ENCODE measurements around the gene SYK.

GRCh38 chr9:90874194-90874593 lies 72.6 kb downstream of the SYK start:
- TF ChIP-seq, protein P1, sequence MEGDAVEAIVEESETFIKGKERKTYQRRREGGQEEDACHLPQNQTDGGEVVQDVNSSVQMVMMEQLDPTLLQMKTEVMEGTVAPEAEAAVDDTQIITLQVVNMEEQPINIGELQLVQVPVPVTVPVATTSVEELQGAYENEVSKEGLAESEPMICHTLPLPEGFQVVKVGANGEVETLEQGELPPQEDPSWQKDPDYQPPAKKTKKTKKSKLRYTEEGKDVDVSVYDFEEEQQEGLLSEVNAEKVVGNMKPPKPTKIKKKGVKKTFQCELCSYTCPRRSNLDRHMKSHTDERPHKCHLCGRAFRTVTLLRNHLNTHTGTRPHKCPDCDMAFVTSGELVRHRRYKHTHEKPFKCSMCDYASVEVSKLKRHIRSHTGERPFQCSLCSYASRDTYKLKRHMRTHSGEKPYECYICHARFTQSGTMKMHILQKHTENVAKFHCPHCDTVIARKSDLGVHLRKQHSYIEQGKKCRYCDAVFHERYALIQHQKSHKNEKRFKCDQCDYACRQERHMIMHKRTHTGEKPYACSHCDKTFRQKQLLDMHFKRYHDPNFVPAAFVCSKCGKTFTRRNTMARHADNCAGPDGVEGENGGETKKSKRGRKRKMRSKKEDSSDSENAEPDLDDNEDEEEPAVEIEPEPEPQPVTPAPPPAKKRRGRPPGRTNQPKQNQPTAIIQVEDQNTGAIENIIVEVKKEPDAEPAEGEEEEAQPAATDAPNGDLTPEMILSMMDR (IDR thresholded peaks at IDR 0.05), result no peak
- TF ChIP-seq POLR2A (IDR thresholded peaks at IDR 0.05), result no peak
